Effector memory CD8-positive, alpha-beta T cell (primary cell): ENCODE measurements around the gene FXYD7.

Experiments
- ATAC-seq: fragments of 150-1000 bp; cut with Tn5 transposase; replicated peaks from 2 replicates; pipeline ENCODE4 v1.10.0; 2021; ENCODE audit warnings: mild to moderate bottlenecking, moderate library complexity
- DNase-seq, 3 experiments: peaks; one replicate each; pipeline ENCODE4 v3.0.0; 2021
- H3K27ac Mint-ChIP-seq, 2 donors: one replicate each; pipeline ENCODE4 v1.8.0; 2022; ENCODE audit warnings: mild to moderate bottlenecking in 2 of 2, mixed read lengths in 2 of 2, moderate library complexity in 2 of 2
- H3K27me3 Mint-ChIP-seq, 2 donors: one replicate each; pipeline ENCODE4 v1.8.0; 2022; ENCODE audit warnings: mixed read lengths in 2 of 2
- H3K36me3 Mint-ChIP-seq: one replicate; pipeline ENCODE4 v1.8.0; 2022; ENCODE audit warnings: mild to moderate bottlenecking, moderate library complexity, mixed read lengths; ENCODE audit not compliant: insufficient read depth
- H3K4me1 Mint-ChIP-seq, 2 donors: one replicate each; pipeline ENCODE4 v1.8.0; 2022; ENCODE audit warnings: low read depth in 2 of 2, mixed read lengths in 2 of 2
- H3K4me3 Mint-ChIP-seq, 2 donors: one replicate each; pipeline ENCODE4 v1.8.0; 2022; ENCODE audit warnings: mild to moderate bottlenecking in 2 of 2, mixed read lengths in 2 of 2, moderate library complexity in 2 of 2
- H3K9me3 Mint-ChIP-seq, 2 donors: one replicate each; pipeline ENCODE4 v1.8.0; 2022; ENCODE audit warnings: mixed read lengths in 2 of 2

The FXYD7 gene

DNA sequence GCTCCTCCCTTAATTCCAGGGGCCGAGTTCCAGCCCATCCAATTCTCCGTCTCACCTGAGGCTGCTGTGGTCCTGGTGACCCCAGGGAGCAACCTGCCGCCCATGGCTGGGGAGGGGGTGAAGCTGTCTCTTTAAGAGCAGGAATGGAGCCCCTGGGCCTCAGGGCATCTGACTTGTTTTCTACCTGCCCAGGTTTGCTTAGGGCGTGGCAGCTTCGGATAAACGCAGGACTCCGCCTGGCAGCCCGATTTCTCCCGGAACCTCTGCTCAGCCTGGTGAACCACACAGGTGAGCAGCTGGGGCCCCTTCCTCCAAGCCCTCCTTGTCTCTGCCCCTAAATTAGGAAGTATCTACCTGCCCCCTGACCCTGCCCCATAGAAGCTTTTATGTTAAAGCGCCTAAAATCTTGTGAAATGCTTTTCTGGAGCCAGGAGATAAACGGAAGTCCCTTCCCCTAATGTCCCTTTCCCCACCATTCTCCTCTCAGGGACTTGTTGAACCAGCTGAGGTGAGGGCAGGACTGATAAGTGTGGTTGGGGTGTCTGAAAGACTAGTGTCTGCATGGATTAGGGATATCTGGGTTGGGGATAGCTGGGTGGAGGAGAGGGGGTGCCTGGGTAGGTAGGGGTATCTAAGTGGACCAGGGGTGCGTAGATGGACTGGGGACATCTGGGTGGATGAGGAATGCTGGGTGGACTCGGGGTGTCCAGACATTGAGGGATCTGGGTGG lies 26.8 kb upstream of the FXYD7 start:
- H3K4me1 Mint-ChIP-seq = peaks cover 4 to 6% of the 10 kb centered on the region in 2 donors
- H3K36me3 Mint-ChIP-seq = peaks cover 6% of the 10 kb centered on the region
- no peak overlapping the region for H3K4me3 Mint-ChIP-seq
- peak overlapping the region in 1 of 2 donors; percentile 21 for H3K27ac Mint-ChIP-seq
- no peak for ATAC-seq
- no peak for DNase-seq
- H3K9me3 Mint-ChIP-seq = no peaks in the 10 kb centered on the region
- peaks cover 0 to 10% of the 10 kb centered on the region in 2 donors for H3K27me3 Mint-ChIP-seq

DNA sequence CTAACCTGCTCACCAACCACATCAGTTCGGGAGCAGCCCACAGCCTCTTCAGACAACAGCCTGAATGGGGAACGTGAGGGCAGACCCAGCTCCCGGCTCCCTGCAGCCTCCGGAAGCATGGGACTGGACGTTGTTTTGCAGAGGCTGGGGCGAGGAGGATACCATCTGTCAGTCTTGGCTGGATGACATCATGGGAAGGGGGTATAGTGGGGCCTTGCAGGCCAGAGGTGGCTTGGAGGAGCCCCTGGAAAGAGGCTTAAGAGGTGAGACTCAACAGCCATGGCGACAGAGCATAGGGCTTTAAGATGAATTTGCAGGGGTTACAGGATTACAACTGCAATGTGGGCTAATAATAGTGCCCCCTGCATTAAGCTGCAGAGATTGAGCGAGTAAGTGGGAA lies 25.9 kb upstream of the FXYD7 start:
- Mint-ChIP-seq H3K27me3 (peaks cover 0 to 3% of the 10 kb centered on the region in 2 donors), H3K27ac (no peak overlapping the region), H3K4me1 (peaks cover 4 to 6% of the 10 kb centered on the region in 2 donors), H3K36me3 (peaks cover 6% of the 10 kb centered on the region), H3K4me3 (no peak overlapping the region), H3K9me3 (no peaks in the 10 kb centered on the region)
- ATAC-seq (no peak), DNase-seq (no peak)

DNA sequence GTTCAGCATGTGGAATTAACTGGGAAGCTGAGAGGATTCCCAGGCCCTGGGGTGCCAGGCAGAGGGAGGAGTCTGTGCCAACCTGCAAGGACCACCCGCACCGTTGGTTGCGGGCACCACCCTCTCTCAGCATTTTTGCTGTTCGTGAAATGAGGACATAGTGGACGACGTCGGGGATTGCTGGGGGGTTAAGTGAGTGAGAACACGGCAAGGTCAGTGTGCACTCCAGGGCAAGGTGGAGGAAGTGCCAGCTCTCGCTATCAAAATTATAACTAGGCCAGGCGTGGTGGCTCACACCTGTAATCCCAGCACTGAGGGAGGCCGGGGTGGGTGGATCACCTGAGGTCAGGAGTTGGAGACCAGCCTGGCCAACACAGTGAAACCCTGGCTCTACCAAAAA lies 25.3 kb upstream of the FXYD7 start:
- Mint-ChIP-seq H3K9me3 (no peaks in the 10 kb centered on the region), H3K4me3 (no peak overlapping the region), H3K27me3 (no peaks in the 10 kb centered on the region), H3K36me3 (peaks cover 6% of the 10 kb centered on the region), H3K4me1 (peaks cover 4 to 6% of the 10 kb centered on the region in 2 donors), H3K27ac (peak overlapping the region in 1 of 2 donors; percentile 61)
- DNase-seq (no peak), ATAC-seq (no peak)

DNA sequence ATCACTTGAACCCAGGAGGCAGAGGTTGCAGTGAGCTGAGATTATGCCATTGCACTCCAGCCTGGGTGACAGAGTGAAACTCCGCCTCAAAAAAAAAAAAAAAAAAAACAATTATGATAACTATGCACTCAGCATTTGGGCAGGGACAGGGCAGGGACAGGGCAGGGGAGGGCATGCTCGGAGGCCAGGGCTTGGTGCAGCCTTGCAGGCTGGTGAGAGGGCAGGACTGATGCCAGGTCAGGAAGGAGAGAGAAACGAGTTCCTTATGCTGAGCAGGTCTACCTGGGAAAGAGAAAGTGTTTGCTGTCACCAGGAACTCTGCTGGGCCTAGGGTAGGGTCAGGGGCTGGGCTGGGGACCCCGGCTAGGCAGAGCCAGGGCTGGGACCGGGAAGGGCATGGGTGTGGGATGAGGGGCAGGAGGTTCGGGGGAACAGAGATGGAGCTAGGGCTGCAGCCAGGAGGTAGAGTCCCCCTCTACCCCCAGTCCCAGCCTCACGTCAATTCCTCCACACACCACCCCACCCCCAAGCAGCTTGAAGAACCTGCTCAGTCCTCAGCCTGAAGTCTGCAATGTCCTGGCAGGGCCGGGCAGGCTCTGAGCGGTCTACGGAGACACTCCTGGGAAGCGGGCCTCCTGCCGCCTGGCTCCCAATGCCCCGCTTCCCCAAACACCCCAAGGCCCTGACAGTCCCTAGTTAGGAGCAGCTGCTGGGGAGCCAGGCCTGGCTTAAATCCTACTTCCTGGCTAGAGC lies 24.6 kb upstream of the FXYD7 start:
- Mint-ChIP-seq H3K9me3 (no peaks in the 10 kb centered on the region), H3K36me3 (peaks cover 6% of the 10 kb centered on the region), H3K4me3 (no peak overlapping the region), H3K27ac (no peak overlapping the region), H3K4me1 (peaks cover 4 to 6% of the 10 kb centered on the region in 2 donors), H3K27me3 (peaks cover 0 to under 1% of the 10 kb centered on the region in 2 donors)
- no peak for DNase-seq
- ATAC-seq = no peak

DNA sequence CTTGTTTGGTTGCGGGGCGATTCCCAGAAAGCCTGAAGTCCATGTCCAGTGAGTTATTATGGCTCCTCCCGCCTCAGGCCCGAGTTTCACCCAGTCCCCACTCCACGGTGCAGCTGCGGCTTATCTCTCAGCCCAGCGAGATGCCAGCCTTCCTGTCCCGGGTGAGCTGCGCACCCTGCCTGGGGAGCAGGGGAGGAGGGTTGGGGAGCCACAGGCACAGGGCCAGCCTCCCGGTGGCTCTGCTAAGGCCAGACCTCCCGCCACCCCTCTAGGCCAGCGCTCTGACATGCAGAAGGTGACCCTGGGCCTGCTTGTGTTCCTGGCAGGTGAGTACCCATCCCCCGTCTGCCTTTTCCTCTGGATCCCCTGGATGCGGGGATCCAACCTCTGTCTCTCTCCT lies 24.0 kb upstream of the FXYD7 start:
- H3K4me1 Mint-ChIP-seq = peaks cover 7 to 9% of the 10 kb centered on the region in 2 donors
- no peak for DNase-seq
- no peak for ATAC-seq
- H3K4me3 Mint-ChIP-seq = no peak overlapping the region
- H3K27me3 Mint-ChIP-seq = peaks cover 0 to 7% of the 10 kb centered on the region in 2 donors
- no peak overlapping the region for H3K27ac Mint-ChIP-seq
- no peaks in the 10 kb centered on the region for H3K9me3 Mint-ChIP-seq
- H3K36me3 Mint-ChIP-seq = peaks cover 7% of the 10 kb centered on the region

DNA sequence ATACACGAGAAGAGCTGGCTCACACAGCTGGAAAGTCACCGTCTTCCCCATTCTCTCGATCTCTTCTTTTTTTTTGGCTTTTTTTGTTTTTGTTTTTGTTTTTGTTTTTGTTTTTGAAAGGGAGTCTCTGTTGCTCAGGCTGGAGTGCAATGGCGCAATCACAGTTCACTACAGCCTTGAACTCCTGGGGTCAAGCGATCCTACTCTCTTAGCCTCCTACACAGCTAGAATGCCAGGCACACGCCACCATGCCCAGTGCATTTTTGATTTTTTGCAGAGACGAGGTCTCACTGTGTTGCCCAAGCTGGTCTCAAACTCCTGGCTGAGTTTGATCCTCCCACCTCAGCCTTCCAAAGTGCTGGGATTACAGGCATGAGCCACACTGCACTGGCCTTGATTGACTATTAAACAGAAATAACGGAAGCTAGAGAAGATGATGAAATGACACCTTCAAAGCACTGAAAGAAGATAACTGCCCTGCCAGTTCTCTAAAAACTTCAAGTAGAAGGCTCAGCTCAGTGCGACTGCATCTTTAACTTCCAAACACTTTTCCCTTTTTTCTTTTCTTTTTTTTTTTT lies 23.4 kb upstream of the FXYD7 start:
- no peak for ATAC-seq
- peaks cover 0 to 12% of the 10 kb centered on the region in 2 donors for H3K27me3 Mint-ChIP-seq
- H3K27ac Mint-ChIP-seq = no peak overlapping the region
- H3K36me3 Mint-ChIP-seq = peaks cover 12% of the 10 kb centered on the region
- H3K9me3 Mint-ChIP-seq = no peaks in the 10 kb centered on the region
- peaks cover 9 to 12% of the 10 kb centered on the region in 2 donors for H3K4me1 Mint-ChIP-seq
- H3K4me3 Mint-ChIP-seq = no peak overlapping the region
- no peak for DNase-seq

DNA sequence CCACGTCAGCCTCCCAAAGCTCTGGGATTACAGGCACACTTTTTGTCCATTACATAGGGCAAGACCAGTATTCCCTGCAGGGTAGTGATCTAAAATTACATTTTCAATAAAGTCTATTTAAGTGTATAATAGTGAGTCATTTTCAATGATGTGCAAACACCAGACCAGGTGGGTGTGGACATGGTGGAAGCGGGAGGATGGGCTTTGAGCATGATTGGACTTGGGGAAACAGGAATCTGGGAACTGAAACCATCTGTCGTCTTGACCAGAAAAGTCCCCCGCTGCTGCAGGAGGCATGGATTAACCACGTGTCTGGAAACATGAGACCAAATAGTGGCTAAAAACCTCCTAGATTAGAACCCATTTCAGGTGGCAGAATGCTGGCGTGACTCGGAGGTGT lies 22.6 kb upstream of the FXYD7 start:
- ATAC-seq (no peak), DNase-seq (no peak)
- H3K9me3 Mint-ChIP-seq = no peaks in the 10 kb centered on the region
- peaks cover 12% of the 10 kb centered on the region for H3K36me3 Mint-ChIP-seq
- H3K27me3 Mint-ChIP-seq = peaks cover 0 to 13% of the 10 kb centered on the region in 2 donors
- H3K27ac Mint-ChIP-seq = no peak overlapping the region
- peaks cover 10% of the 10 kb centered on the region in 2 donors for H3K4me1 Mint-ChIP-seq
- H3K4me3 Mint-ChIP-seq = no peak overlapping the region

DNA sequence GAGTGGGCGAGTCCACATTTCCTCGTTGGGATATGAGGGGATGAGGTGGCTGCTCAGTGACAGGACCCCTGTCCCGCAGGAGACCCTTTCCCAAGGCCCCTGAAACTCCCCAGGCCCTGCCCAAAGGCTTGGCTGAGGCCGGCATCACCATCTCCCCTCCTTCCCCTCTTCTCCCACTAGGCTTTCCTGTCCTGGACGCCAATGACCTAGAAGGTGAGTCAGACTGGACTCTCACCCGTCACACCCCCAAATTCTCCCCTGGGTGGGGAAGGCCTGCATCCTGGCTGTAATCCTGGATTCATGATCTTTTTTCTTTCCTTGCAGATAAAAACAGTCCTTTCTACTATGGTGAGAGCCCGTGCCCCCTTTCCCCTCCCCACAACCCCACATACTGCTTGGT lies 22.2 kb upstream of the FXYD7 start:
- Mint-ChIP-seq H3K4me1 (peaks cover 10% of the 10 kb centered on the region in 2 donors), H3K27me3 (peaks cover 0 to 13% of the 10 kb centered on the region in 2 donors), H3K9me3 (no peaks in the 10 kb centered on the region), H3K4me3 (no peak overlapping the region), H3K27ac (peak overlapping the region in 1 of 2 donors; percentile 5), H3K36me3 (peaks cover 12% of the 10 kb centered on the region)
- DNase-seq = no peak
- no peak for ATAC-seq

DNA sequence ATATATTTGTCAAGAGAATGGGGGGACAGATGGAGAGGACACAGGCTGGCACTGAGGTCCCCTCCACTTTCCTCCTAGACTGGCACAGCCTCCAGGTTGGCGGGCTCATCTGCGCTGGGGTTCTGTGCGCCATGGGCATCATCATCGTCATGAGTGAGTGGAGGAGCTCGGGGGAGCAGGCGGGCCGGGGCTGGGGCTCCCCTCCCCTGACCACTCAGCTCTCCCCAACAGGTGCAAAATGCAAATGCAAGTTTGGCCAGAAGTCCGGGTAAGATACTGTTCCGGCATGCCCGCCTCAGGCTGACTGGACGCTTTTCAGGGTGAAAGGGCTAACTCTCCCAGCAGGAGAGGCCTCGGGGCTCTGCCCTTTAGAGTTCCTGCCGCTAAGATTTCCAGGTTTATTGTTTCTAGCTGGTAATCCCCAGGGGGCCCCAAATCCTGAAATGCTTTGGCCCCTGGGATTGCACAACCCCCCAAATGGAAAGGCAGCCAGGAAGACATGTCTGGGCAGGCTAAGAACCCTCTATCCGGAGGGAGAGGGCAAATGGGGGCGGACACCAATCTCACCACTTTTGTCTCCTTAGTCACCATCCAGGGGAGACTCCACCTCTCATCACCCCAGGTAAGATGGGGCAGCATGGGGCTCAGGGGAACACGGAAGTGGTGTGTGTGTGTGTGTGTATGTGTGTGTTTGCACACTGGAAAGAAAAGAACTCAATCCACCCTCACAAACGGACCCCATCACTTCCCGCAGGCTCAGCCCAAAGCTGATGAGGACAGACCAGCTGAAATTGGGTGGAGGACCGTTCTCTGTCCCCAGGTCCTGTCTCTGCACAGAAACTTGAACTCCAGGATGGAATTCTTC lies 20.1 kb upstream of the FXYD7 start:
- H3K36me3 Mint-ChIP-seq = peaks cover 12% of the 10 kb centered on the region
- ATAC-seq (no peak), DNase-seq (no peak)
- no peaks in the 10 kb centered on the region for H3K9me3 Mint-ChIP-seq
- no peak overlapping the region for H3K4me3 Mint-ChIP-seq
- no peak overlapping the region for H3K27ac Mint-ChIP-seq
- peaks cover 10% of the 10 kb centered on the region in 2 donors for H3K4me1 Mint-ChIP-seq
- peaks cover 0 to 13% of the 10 kb centered on the region in 2 donors for H3K27me3 Mint-ChIP-seq

DNA sequence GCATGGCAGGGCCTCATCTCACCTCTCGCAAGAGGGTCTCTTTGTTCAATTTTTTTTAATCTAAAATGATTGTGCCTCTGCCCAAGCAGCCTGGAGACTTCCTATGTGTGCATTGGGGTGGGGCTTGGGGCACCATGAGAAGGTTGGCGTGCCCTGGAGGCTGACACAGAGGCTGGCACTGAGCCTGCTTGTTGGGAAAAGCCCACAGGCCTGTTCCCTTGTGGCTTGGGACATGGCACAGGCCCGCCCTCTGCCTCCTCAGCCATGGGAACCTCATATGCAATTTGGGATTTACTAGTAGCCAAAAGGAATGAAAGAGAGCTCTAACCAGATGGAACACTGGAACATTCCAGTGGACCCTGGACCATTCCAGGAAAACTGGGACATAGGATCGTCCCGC lies 19.5 kb upstream of the FXYD7 start:
- ATAC-seq (no peak), DNase-seq (no peak)
- Mint-ChIP-seq H3K27me3 (peaks cover 0 to 13% of the 10 kb centered on the region in 2 donors), H3K27ac (no peak overlapping the region), H3K9me3 (no peaks in the 10 kb centered on the region), H3K4me3 (peak overlapping the region; percentile 83 to 85), H3K4me1 (peaks cover 10% of the 10 kb centered on the region in 2 donors), H3K36me3 (peaks cover 12% of the 10 kb centered on the region)

DNA sequence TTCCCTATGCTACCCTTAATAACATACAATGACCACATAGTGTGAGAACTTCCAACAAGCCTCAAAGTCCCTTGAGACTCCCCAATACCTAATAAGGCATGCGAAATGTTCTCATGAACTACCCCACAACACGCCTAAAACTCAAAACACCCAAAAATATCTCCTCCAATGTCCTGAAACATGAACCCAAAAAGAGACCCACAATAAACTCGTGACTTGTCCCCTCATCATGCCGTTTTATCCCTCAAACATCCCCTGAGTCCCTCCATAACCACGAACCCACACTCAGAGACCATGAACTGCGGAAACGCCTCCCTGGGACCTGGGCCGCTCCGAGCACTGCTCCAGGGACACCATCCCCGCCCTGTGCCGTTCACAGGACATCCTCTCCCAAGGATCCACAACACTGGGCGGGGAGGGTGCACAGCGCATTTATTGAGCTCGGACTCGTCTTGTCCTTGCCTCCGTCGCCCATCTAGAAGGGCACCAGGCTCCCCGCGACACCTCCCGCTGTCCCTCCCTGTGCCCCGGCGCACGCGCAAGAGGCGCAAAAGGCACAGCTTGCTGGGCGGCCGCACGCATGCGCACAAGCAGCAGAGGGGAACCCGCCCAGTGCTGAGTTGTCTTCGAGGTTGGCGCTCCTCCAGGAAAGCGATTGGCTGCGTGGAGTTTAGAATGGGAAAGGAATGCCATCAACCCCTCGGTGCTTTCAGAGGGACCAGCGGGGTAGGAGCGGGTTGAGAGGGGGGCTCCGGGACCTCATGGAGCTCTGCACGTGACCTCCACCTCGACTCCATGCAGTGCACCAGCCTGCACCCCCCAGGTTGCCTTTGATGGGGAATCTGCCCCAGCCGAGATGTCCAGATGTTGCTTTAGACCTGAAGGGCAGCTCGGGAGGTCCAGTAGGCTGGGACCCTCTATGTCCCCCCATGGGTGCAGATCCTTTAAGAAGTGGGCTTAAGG lies 18.7 kb upstream of the FXYD7 start:
- peaks cover 0 to 13% of the 10 kb centered on the region in 2 donors for H3K27me3 Mint-ChIP-seq
- H3K4me1 Mint-ChIP-seq = peaks cover 10% of the 10 kb centered on the region in 2 donors

DNA sequence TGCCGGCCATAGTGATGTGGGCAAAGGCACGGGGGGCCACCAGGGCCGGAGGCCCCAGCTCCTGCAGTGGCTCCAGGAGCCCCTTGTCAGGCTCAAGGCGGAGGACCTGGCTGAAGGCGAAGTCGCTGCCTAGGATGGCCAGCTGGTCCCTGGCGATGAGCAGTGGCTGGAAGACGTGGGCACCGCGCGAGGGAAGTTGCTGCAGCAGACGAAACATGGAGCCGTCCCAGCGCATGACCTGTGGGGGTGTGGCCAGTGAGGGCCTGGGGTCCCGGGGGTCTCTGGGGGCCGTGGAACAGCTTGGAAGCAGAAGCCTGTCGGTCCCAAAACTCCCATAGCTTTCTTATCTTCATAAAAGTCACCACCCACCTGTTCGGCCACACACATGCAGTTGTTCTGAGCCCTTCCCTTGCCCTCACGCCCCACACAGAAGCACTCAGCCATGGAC lies 17.8 kb upstream of the FXYD7 start:
- no peak for ATAC-seq
- Mint-ChIP-seq H3K4me3 (peak overlapping the region; percentile 5 to 21), H3K9me3 (no peaks in the 10 kb centered on the region), H3K36me3 (peaks cover 6% of the 10 kb centered on the region), H3K27ac (no peak overlapping the region), H3K27me3 (peaks cover 0 to 13% of the 10 kb centered on the region in 2 donors), H3K4me1 (peaks cover 10% of the 10 kb centered on the region in 2 donors)
- DNase-seq = no peak

More for the DNA sequence above, 18.7 kb upstream of the FXYD7 start:
- H3K27ac Mint-ChIP-seq = peak overlapping the region in 1 of 2 donors; percentile 64
- H3K4me3 Mint-ChIP-seq = peak overlapping the region; percentile 83 to 85
- no peaks in the 10 kb centered on the region for H3K9me3 Mint-ChIP-seq
- peaks cover 11% of the 10 kb centered on the region for H3K36me3 Mint-ChIP-seq
- ATAC-seq = peak; percentile 97
- DNase-seq = peak; percentile 68 to 71 (median 70)
